ENCODE results near the gene KRTAP10-12. TPM values are rescaled to one million over a fixed set of nuclear protein-coding genes. Genes with fewer than 3 reads are reported as not detected.
A peak's percentile ranks its signal among the peaks of the same experiment; 100 is the strongest.

Gene KRTAP10-12
- total and polyA plus RNA-seq, 7 experiments from 2014 or later, result not detected

DNA sequence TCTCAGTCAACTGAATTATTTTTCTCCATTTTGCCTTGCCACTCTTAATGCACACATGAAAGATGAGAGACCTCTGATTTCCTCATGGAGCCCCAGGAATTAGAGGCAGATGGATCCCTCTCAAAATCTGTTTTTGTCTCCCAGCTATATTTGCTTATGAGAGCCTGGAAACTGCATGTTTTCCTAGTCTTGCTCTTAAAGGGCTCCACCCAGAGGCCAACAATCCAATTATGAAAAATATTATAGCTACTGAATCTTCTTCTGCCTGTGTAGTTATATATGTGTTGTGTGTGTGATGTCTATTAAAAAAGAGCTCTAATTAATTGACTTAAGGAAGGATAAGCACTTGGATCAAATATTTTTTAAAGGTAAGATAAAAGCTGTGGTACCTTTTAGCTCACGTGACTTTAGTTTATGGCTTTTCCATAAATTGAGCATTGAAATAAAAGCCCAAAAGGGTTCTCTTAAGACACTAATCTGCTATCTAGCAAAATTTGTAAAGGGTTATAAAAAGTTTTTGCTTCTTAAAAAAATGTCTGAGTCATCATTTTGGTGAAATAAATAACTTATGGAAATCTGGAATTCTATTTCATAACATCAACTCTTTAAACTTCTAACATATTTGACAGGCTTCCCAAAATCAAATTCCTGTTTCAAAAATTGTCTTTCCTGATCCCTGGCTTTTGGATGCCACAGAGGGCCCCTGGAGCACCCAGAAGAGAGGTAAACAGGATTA is 45.6 kb downstream of the KRTAP10-12 start:
- Mint-ChIP-seq H3K9me3 (peaks cover 0 to 22% (median 0%) of the 10 kb centered on the region in 11 donors), H3K36me3 (no peaks in the 10 kb centered on the region), H3K27ac (peak overlapping the region in 7 of 9 donors; percentile 29 to 80 (median 75)), H3K4me1 (peaks cover 2 to 11% (median 6%) of the 10 kb centered on the region in 7 donors), H3K4me3 (no peak overlapping the region), H3K27me3 (peaks cover 0 to 33% (median 0%) of the 10 kb centered on the region in 5 donors)
- Histone ChIP-seq H3K27me3 (ENCODE audit: control insufficient read depth in 2 of 2, insufficient read depth in 2 of 2, low read length in 2 of 2) (no peaks in the 10 kb centered on the region), H3K9me3 (ENCODE audit: control insufficient read depth in 2 of 3, low read length in 3 of 3) (no peaks in the 10 kb centered on the region), H3K4me1 (ENCODE audit: control insufficient read depth in 2 of 2, insufficient read depth in 2 of 2, low read length in 2 of 2) (no peaks in the 10 kb centered on the region), H3K4me3 (ENCODE audit: low read length) (no peak overlapping the region), H3K27ac (ENCODE audit: low read depth, low read length) (no peak overlapping the region), H3K36me3 (ENCODE audit: control insufficient read depth in 2 of 3, insufficient read depth in 3 of 3, low read length in 3 of 3) (no peaks in the 10 kb centered on the region)
- ChIA-PET POLR2A (interaction anchor here (0.9 to 1.3 kb wide), 4 partner anchors 59 to 232 kb away, joined by 3 to 10 read pairs (median 5); partner anchors contain the start of genes KRTAP12-3 and UBE2G2), CTCF (interaction anchor here (0.6 to 6.1 kb wide), 15 partner anchors 19 to 355 kb away, joined by 3 to 111 read pairs (median 3); no protein-coding TSS in a partner anchor)
- intact Hi-C loops (cut with micrococcal nuclease), result loop anchor here (1.0 kb wide), 4 partner anchors 51 to 232 kb away; no protein-coding TSS in a partner anchor
- ATAC-seq (no peak), DNase-seq (peak in 6 of 9 donors; percentile 16 to 61 (median 46))

Other genes with a start within 250 kb of the KRTAP10-12 start
- gene LRRC3, start 241.7 kb upstream of the KRTAP10-12 start, total RNA-seq, result 1 to 10 TPM in 3 of 5 experiments, under 1 TPM in 2; 0.79 to 3.3 (median 1.0) TPM
- gene LRRC3, start 241.7 kb upstream of the KRTAP10-12 start, polyA plus RNA-seq, result under 1 TPM; 0.06 to 0.66 TPM
- gene KRTAP10-1, start 157.0 kb upstream of the KRTAP10-12 start, total RNA-seq, result not detected
- not detected for gene KRTAP10-1, start 157.0 kb upstream of the KRTAP10-12 start, polyA plus RNA-seq
- gene KRTAP10-2, start 145.7 kb upstream of the KRTAP10-12 start, total RNA-seq, result not detected
- not detected for gene KRTAP10-2, start 145.7 kb upstream of the KRTAP10-12 start, polyA plus RNA-seq
- gene KRTAP10-3, start 138.4 kb upstream of the KRTAP10-12 start, total RNA-seq, result not detected
- gene KRTAP10-3, start 138.4 kb upstream of the KRTAP10-12 start, polyA plus RNA-seq, result not detected
- gene KRTAP10-4, start 123.4 kb upstream of the KRTAP10-12 start, total RNA-seq, result not detected
- not detected for gene KRTAP10-4, start 123.4 kb upstream of the KRTAP10-12 start, polyA plus RNA-seq
- gene KRTAP10-5, start 116.6 kb upstream of the KRTAP10-12 start, total RNA-seq, result not detected
- gene KRTAP10-5, start 116.6 kb upstream of the KRTAP10-12 start, polyA plus RNA-seq, result not detected
- gene KRTAP10-6, start 104.7 kb upstream of the KRTAP10-12 start, total RNA-seq, result not detected
- gene KRTAP10-6, start 104.7 kb upstream of the KRTAP10-12 start, polyA plus RNA-seq, result not detected
- not detected for gene KRTAP10-7, start 96.6 kb upstream of the KRTAP10-12 start, total RNA-seq
- gene KRTAP10-7, start 96.6 kb upstream of the KRTAP10-12 start, polyA plus RNA-seq, result not detected
- gene KRTAP10-8, start 85.1 kb upstream of the KRTAP10-12 start, total RNA-seq, result not detected
- not detected for gene KRTAP10-8, start 85.1 kb upstream of the KRTAP10-12 start, polyA plus RNA-seq
- gene KRTAP10-9, start 70.1 kb upstream of the KRTAP10-12 start, total RNA-seq, result not detected
- gene KRTAP10-9, start 70.1 kb upstream of the KRTAP10-12 start, polyA plus RNA-seq, result not detected
- not detected for gene KRTAP10-10, start 59.8 kb upstream of the KRTAP10-12 start, total RNA-seq
- not detected for gene KRTAP10-10, start 59.8 kb upstream of the KRTAP10-12 start, polyA plus RNA-seq
- gene KRTAP10-11, start 50.8 kb upstream of the KRTAP10-12 start, total RNA-seq, result not detected
- not detected for gene KRTAP10-11, start 50.8 kb upstream of the KRTAP10-12 start, polyA plus RNA-seq
- not detected for gene KRTAP12-4, start 42.5 kb upstream of the KRTAP10-12 start, total RNA-seq
- not detected for gene KRTAP12-4, start 42.5 kb upstream of the KRTAP10-12 start, polyA plus RNA-seq
- 1 to 10 TPM in 1 of 5 experiments, not detected in 4; 1.1 TPM for gene KRTAP12-3, start 39.2 kb upstream of the KRTAP10-12 start, total RNA-seq
- not detected for gene KRTAP12-3, start 39.2 kb upstream of the KRTAP10-12 start, polyA plus RNA-seq
- gene KRTAP12-2, start 30.2 kb upstream of the KRTAP10-12 start, total RNA-seq, result not detected
- gene KRTAP12-2, start 30.2 kb upstream of the KRTAP10-12 start, polyA plus RNA-seq, result not detected
- not detected for gene KRTAP12-1, start 15.0 kb upstream of the KRTAP10-12 start, total RNA-seq
- not detected for gene KRTAP12-1, start 15.0 kb upstream of the KRTAP10-12 start, polyA plus RNA-seq
- not detected for gene TSPEAR, start 14.4 kb downstream of the KRTAP10-12 start, total RNA-seq
- under 1 TPM in 1 of 2 donors, not detected in 1; 0.07 TPM for gene TSPEAR, start 14.4 kb downstream of the KRTAP10-12 start, polyA plus RNA-seq
- gene UBE2G2, start 104.6 kb downstream of the KRTAP10-12 start, total RNA-seq, result 100 to 1,000 TPM; 108 to 150 (median 129) TPM
- 10 to 100 TPM; 50.7 to 65.8 TPM for gene UBE2G2, start 104.6 kb downstream of the KRTAP10-12 start, polyA plus RNA-seq
- gene SUMO3, start 120.9 kb downstream of the KRTAP10-12 start, total RNA-seq, result 10 to 100 TPM; 46.9 to 91.7 (median 70.2) TPM
- gene SUMO3, start 120.9 kb downstream of the KRTAP10-12 start, polyA plus RNA-seq, result 10 to 100 TPM; 85.1 to 88.9 TPM
- 100 to 1,000 TPM in 2 of 5 experiments, 10 to 100 TPM in 3; 83.8 to 122 (median 95.6) TPM for gene PTTG1IP, start 176.5 kb downstream of the KRTAP10-12 start, total RNA-seq
- 10 to 100 TPM; 60.9 to 79.8 TPM for gene PTTG1IP, start 176.5 kb downstream of the KRTAP10-12 start, polyA plus RNA-seq
- 100 to 1,000 TPM; 280 to 877 (median 371) TPM for gene ITGB2, start 223.7 kb downstream of the KRTAP10-12 start, total RNA-seq
- gene ITGB2, start 223.7 kb downstream of the KRTAP10-12 start, polyA plus RNA-seq, result 100 to 1,000 TPM; 459 to 768 TPM
- gene SLX9, start 242.9 kb downstream of the KRTAP10-12 start, total RNA-seq, result 10 to 100 TPM; 17.8 to 46.4 (median 20.6) TPM
- 10 to 100 TPM; 13.2 to 14.9 TPM for gene SLX9, start 242.9 kb downstream of the KRTAP10-12 start, polyA plus RNA-seq